Liver (tissue), 9 donors: ENCODE measurements around the gene SNRNP48. TPM values are rescaled to one million over a fixed set of nuclear protein-coding genes. Genes with fewer than 3 reads are reported as not detected.

Source experiments
- DNase-seq: peaks from one replicate; pipeline ENCODE4 v3.0.0-alpha.2; 2017; ENCODE audit warnings: low spot score
- H3K27ac ChIP-seq, 2 donors: one replicate each; pipeline ENCODE4 v1.7.0; 2013; ENCODE audit warnings: inconsistent platforms in 2 of 2, low read length in 2 of 2, control low read depth in 1 of 2, low read depth in 1 of 2, mild to moderate bottlenecking in 1 of 2
- H3K27me3 ChIP-seq, 4 donors: one replicate each; pipeline versions ENCODE4 v1.6.1 to v1.7.0; 2013; ENCODE audit warnings: low read length in 3 of 4, inconsistent platforms in 1 of 4, mild to moderate bottlenecking in 1 of 4, moderate library complexity in 1 of 4; ENCODE audit not compliant: control insufficient read depth in 4 of 4, insufficient read depth in 4 of 4
- H3K36me3 ChIP-seq, 4 donors: one replicate each; pipeline versions ENCODE4 v1.6.1 to v1.7.0; 2013; ENCODE audit warnings: low read length in 3 of 4, mild to moderate bottlenecking in 3 of 4, low read depth in 1 of 4, moderate library complexity in 1 of 4; ENCODE audit not compliant: control insufficient read depth in 4 of 4, insufficient read depth in 3 of 4
- H3K4me1 ChIP-seq, 4 donors: one replicate each; pipeline versions ENCODE4 v1.6.1 to v1.7.0; 2013; ENCODE audit warnings: low read length in 3 of 4, mild to moderate bottlenecking in 3 of 4, moderate library complexity in 1 of 4; ENCODE audit not compliant: control insufficient read depth in 4 of 4, insufficient read depth in 4 of 4
- H3K4me3 ChIP-seq, 3 donors: one replicate each; pipeline versions ENCODE4 v1.6.1 to v1.7.0; 2013; ENCODE audit warnings: low read length in 3 of 3, control low read depth in 1 of 3, low read depth in 1 of 3, mild to moderate bottlenecking in 1 of 3
- H3K9ac ChIP-seq, 2 donors: one replicate each; pipeline ENCODE4 v1.7.0; 2013; ENCODE audit warnings: low read length in 2 of 2, mild to moderate bottlenecking in 2 of 2, moderate library complexity in 2 of 2, control low read depth in 1 of 2, low read depth in 1 of 2
- H3K9me3 ChIP-seq, 4 donors: one replicate each; pipeline versions ENCODE4 v1.6.1 to v1.7.0; 2013; ENCODE audit warnings: low read length in 3 of 4; ENCODE audit not compliant: control insufficient read depth in 4 of 4
- EGR1 ChIP-seq, 2 donors: IDR thresholded peaks; 2 replicates each; pipeline ENCODE4 v1.6.1; 2016 to 2018; ENCODE audit warnings: antibody characterized with exemption in 2 of 2, low read depth in 2 of 2
- FOXA1 ChIP-seq: IDR thresholded peaks from 2 replicates; pipeline ENCODE4 v1.6.1; 2016; ENCODE audit warnings: antibody characterized with exemption
- FOXA2 ChIP-seq: IDR thresholded peaks from 2 replicates; pipeline ENCODE4 v1.6.1; 2016; ENCODE audit warnings: antibody characterized with exemption
- GABPA ChIP-seq, 2 donors: IDR thresholded peaks in 1 of 2; conservative IDR thresholded peaks in 1 of 2; 2 replicates each; pipeline ENCODE4 v1.6.1; 2016; ENCODE audit warnings: antibody characterized with exemption in 2 of 2, mild to moderate bottlenecking in 1 of 2, moderate library complexity in 1 of 2
- HNF4A ChIP-seq, 2 donors: conservative IDR thresholded peaks; 2 replicates each; pipeline ENCODE4 v1.6.1; 2016; ENCODE audit warnings: antibody characterized with exemption in 2 of 2, mild to moderate bottlenecking in 2 of 2
- HNF4G ChIP-seq: IDR thresholded peaks from 2 replicates; pipeline ENCODE4 v1.6.1; 2016; ENCODE audit warnings: antibody characterized with exemption
- JUND ChIP-seq, 2 donors: IDR thresholded peaks; 2 replicates each; pipeline ENCODE4 v1.6.1; 2016; ENCODE audit warnings: antibody characterized with exemption in 2 of 2
- NR2F2 ChIP-seq: IDR thresholded peaks from 2 replicates; pipeline ENCODE4 v1.6.1; 2016; ENCODE audit warnings: antibody characterized with exemption
- RAD21 ChIP-seq, 2 donors: IDR thresholded peaks; 2 replicates each; pipeline ENCODE4 v1.6.1; 2016; ENCODE audit warnings: antibody characterized with exemption in 2 of 2, mild to moderate bottlenecking in 2 of 2
- RXRA ChIP-seq, 2 donors: IDR thresholded peaks; 2 replicates each; pipeline ENCODE4 v1.6.1; 2017 to 2018; ENCODE audit warnings: antibody characterized with exemption in 2 of 2, mild to moderate bottlenecking in 1 of 2
- SP1 ChIP-seq: IDR thresholded peaks from 2 replicates; pipeline ENCODE4 v1.6.1; 2018; ENCODE audit warnings: antibody characterized with exemption, mild to moderate bottlenecking
- TAF1 ChIP-seq: conservative IDR thresholded peaks from 2 replicates; pipeline ENCODE4 v1.6.1; 2016; ENCODE audit warnings: antibody characterized with exemption, mild to moderate bottlenecking
- YY1 ChIP-seq: IDR thresholded peaks from 2 replicates; pipeline ENCODE4 v1.6.1; 2016; ENCODE audit warnings: antibody characterized with exemption, mild to moderate bottlenecking
- WGBS: extraction: QIAGEN DNeasy Blood & Tissue Kit; methylation state at CpG from one replicate; pipeline ENCODE4 v1.1.7; 2013; 5-methylcytosine and 5-hydroxymethylcytosine counted together
- polyA plus RNA-seq, 2 donors: library from polyadenylated mRNA; stranded (reverse) in 1 of 2; unstranded in 1 of 2; fragments of 200-250 nt in 1 of 2; fragments of >200 nt in 1 of 2; fragmentation: Nextera tagmentation in 1 of 2; extraction: Ambion mirVana in 1 of 2; gene quantifications; one replicate each; pipeline versions ENCODE4 v1.2.1 to v1.2.3, GENCODE V29; 2013 to 2015
- total RNA-seq, 2 donors: library from RNA; depleted of rRNA; stranded (reverse); fragments of >200 nt; gene quantifications; one replicate each; pipeline ENCODE4 v1.2.3, GENCODE V29; 2014
- TF ChIP-seq, protein P1 (sequence below): IDR thresholded peaks from 2 replicates; pipeline ENCODE4 v1.6.1; 2016; ENCODE audit warnings: antibody characterized with exemption
- TF ChIP-seq, protein P2 (sequence below): IDR thresholded peaks from 2 replicates; pipeline ENCODE4 v1.6.1; 2016; ENCODE audit warnings: antibody characterized with exemption
- TF ChIP-seq, protein P3 (sequence below): IDR thresholded peaks from 2 replicates; pipeline ENCODE4 v1.6.1; 2016; ENCODE audit warnings: antibody characterized with exemption
- TF ChIP-seq, protein P4 (sequence below): fragments of 150-350 bp; IDR thresholded peaks from 2 replicates; pipeline ENCODE4 v1.5.1; 2017; ENCODE audit warnings: improper control_type of control experiment, low read depth, low read length; ENCODE audit not compliant: missing input control
- TF ChIP-seq, protein P5 (sequence below): IDR thresholded peaks from 2 replicates; pipeline ENCODE4 v1.6.1; 2016; ENCODE audit warnings: antibody characterized with exemption, mild to moderate bottlenecking
- donor health status: healthy.
- donor health status: healthy.
- donor health status: healthy.
- donor health status: healthy.
- donor health status: healthy.

SNRNP48 gene
- total and polyA plus RNA-seq, 4 donors = 5.0 to 9.7 (median 8.4) TPM

DNA sequence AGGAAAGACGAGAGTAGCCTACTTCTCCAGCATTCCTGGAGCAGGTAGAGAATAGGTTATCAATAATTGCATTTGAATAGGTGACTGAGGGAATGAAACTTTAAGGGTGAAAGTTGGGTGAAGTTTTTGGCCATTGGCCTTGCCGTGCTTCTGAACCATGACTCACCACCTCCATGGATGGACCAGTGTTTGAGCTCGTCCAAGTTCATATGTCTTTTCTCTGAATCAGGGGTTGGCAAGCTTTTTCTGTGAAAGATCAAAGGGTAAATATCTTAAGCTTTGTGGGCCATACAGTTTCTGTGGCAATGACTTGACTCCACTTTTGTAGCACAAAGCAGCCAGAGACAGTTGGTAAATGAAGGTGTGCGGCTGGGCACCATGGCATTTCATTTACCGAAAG, 31.8 kb downstream of the SNRNP48 start:
- H3K27ac ChIP-seq = no peak overlapping the region

More for the DNA sequence above, 31.8 kb downstream of the SNRNP48 start:
- 96% methylated on average over 5 of the region's 5 CpGs for WGBS
- TF ChIP-seq SP1 (no peak), JUND (IDR thresholded peaks at IDR 0.05) (no peak), FOXA2 (no peak), YY1 (no peak), GABPA (IDR thresholded peaks at IDR 0.05 in 1 of 2, conservative IDR thresholded peaks at IDR 0.05 in 1 of 2) (no peak), EGR1 (IDR thresholded peaks at IDR 0.05; ENCODE audit: low read depth in 2 of 2) (no peak), HNF4A (conservative IDR thresholded peaks at IDR 0.05) (no peak), RXRA (IDR thresholded peaks at IDR 0.05) (no peak), FOXA1 (no peak), RAD21 (IDR thresholded peaks at IDR 0.05) (no peak), NR2F2 (no peak), TAF1 (no peak), HNF4G (no peak)
- TF ChIP-seq, protein P1, sequence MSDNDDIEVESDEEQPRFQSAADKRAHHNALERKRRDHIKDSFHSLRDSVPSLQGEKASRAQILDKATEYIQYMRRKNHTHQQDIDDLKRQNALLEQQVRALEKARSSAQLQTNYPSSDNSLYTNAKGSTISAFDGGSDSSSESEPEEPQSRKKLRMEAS = no peak
- TF ChIP-seq, protein P2, sequence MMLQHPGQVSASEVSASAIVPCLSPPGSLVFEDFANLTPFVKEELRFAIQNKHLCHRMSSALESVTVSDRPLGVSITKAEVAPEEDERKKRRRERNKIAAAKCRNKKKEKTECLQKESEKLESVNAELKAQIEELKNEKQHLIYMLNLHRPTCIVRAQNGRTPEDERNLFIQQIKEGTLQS = no peak
- TF ChIP-seq, protein P3, sequence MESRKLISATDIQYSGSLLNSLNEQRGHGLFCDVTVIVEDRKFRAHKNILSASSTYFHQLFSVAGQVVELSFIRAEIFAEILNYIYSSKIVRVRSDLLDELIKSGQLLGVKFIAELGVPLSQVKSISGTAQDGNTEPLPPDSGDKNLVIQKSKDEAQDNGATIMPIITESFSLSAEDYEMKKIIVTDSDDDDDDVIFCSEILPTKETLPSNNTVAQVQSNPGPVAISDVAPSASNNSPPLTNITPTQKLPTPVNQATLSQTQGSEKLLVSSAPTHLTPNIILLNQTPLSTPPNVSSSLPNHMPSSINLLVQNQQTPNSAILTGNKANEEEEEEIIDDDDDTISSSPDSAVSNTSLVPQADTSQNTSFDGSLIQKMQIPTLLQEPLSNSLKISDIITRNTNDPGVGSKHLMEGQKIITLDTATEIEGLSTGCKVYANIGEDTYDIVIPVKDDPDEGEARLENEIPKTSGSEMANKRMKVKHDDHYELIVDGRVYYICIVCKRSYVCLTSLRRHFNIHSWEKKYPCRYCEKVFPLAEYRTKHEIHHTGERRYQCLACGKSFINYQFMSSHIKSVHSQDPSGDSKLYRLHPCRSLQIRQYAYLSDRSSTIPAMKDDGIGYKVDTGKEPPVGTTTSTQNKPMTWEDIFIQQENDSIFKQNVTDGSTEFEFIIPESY = no peak
- TF ChIP-seq, protein P4, sequence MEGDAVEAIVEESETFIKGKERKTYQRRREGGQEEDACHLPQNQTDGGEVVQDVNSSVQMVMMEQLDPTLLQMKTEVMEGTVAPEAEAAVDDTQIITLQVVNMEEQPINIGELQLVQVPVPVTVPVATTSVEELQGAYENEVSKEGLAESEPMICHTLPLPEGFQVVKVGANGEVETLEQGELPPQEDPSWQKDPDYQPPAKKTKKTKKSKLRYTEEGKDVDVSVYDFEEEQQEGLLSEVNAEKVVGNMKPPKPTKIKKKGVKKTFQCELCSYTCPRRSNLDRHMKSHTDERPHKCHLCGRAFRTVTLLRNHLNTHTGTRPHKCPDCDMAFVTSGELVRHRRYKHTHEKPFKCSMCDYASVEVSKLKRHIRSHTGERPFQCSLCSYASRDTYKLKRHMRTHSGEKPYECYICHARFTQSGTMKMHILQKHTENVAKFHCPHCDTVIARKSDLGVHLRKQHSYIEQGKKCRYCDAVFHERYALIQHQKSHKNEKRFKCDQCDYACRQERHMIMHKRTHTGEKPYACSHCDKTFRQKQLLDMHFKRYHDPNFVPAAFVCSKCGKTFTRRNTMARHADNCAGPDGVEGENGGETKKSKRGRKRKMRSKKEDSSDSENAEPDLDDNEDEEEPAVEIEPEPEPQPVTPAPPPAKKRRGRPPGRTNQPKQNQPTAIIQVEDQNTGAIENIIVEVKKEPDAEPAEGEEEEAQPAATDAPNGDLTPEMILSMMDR = no peak
- TF ChIP-seq, protein P5, sequence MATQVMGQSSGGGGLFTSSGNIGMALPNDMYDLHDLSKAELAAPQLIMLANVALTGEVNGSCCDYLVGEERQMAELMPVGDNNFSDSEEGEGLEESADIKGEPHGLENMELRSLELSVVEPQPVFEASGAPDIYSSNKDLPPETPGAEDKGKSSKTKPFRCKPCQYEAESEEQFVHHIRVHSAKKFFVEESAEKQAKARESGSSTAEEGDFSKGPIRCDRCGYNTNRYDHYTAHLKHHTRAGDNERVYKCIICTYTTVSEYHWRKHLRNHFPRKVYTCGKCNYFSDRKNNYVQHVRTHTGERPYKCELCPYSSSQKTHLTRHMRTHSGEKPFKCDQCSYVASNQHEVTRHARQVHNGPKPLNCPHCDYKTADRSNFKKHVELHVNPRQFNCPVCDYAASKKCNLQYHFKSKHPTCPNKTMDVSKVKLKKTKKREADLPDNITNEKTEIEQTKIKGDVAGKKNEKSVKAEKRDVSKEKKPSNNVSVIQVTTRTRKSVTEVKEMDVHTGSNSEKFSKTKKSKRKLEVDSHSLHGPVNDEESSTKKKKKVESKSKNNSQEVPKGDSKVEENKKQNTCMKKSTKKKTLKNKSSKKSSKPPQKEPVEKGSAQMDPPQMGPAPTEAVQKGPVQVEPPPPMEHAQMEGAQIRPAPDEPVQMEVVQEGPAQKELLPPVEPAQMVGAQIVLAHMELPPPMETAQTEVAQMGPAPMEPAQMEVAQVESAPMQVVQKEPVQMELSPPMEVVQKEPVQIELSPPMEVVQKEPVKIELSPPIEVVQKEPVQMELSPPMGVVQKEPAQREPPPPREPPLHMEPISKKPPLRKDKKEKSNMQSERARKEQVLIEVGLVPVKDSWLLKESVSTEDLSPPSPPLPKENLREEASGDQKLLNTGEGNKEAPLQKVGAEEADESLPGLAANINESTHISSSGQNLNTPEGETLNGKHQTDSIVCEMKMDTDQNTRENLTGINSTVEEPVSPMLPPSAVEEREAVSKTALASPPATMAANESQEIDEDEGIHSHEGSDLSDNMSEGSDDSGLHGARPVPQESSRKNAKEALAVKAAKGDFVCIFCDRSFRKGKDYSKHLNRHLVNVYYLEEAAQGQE = no peak
- Histone ChIP-seq H3K36me3 (no peaks in the 10 kb centered on the region), H3K4me3 (no peak overlapping the region), H3K27me3 (no peaks in the 10 kb centered on the region), H3K9ac (no peak overlapping the region), H3K9me3 (no peaks in the 10 kb centered on the region), H3K4me1 (no peaks in the 10 kb centered on the region)
- no peak for DNase-seq
